ENCODE data around the gene C19orf67.

The C19orf67 gene

GRCh38 chr19:14031719-14032480 lies 53.7 kb downstream of the C19orf67 start, which contains the start of gene IL27RA:
IL27RA (plus strand) TSS chr19:14031762; CDS start chr19:14031873, 111 bp downstream.
- FAIRE-seq (no peak), DNase-seq (ENCODE audit: insufficient read length, low spot score) (peak; percentile 72)

Data from HTR-8/SVneo (cell line).